ENCODE data around the gene ONECUT1. TPM values are rescaled to one million over a fixed set of nuclear protein-coding genes. Genes with fewer than 3 reads are reported as not detected.

The ONECUT1 gene
- total and polyA plus RNA-seq, 2 donors (not counting 3 experiments of a cell fraction or from before 2014, with no cell fraction given), result not detected

- H3K27ac ChIP-seq (ENCODE audit: insufficient read depth, low read depth, low read length), result no peak overlapping the region
- no peaks in the 10 kb centered on the region for H3K4me1 ChIP-seq (ENCODE audit: control insufficient read depth, extremely low read depth, insufficient read depth, low read length)
- H3K27me3 ChIP-seq (ENCODE audit: control insufficient read depth in 2 of 2, insufficient read depth in 2 of 2, low read length in 2 of 2), result peaks cover 5 to 8% of the 10 kb centered on the region in 2 experiments
- no peaks in the 10 kb centered on the region for H3K36me3 ChIP-seq (ENCODE audit: control insufficient read depth in 2 of 2, extremely low read depth in 1 of 2, insufficient read depth in 2 of 2, low read length in 2 of 2)
- no peak overlapping the region for H3K9ac ChIP-seq (replicated peaks; ENCODE audit: extremely low read depth, insufficient read depth, low read length)
- intact Hi-C loops (cut with micrococcal nuclease) (no loop called here), dilution Hi-C loops (cut with MboI; ENCODE audit: extremely low pct_ligation_motif_present, low sequenced_read_pairs) (no loop called here)
- no peaks in the 10 kb centered on the region for H3K79me2 ChIP-seq (ENCODE audit: control insufficient read depth, insufficient read depth, low read length)
- no peak overlapping the region for H3K4me2 ChIP-seq (ENCODE audit: insufficient read depth, low read length)
- FAIRE-seq (no peak), DNase-seq (ENCODE audit: low read depth, low spot score) (no peak)
- TF ChIP-seq FOS (IDR thresholded peaks at IDR 0.05; ENCODE audit: borderline replicate concordance, insufficient read depth, low read length) (no peak), EZH2 (IDR thresholded peaks at IDR 0.05; ENCODE audit: borderline replicate concordance, low read depth, low read length, severe bottlenecking) (no peak), MYC (IDR thresholded peaks at IDR 0.05; ENCODE audit: low read depth, low read length) (no peak), GATA2 (IDR thresholded peaks at IDR 0.05; ENCODE audit: insufficient read depth, insufficient read length, low read depth, low read length) (no peak), CTCF (IDR thresholded peaks at IDR 0.05; ENCODE audit: extremely low read depth in 1 of 2, insufficient read depth in 1 of 2, low read depth in 1 of 2, low read length in 2 of 2) (no peak), JUN (IDR thresholded peaks at IDR 0.05; ENCODE audit: borderline replicate concordance, insufficient read depth, insufficient read length, low read depth) (no peak), POLR2A (IDR thresholded peaks at IDR 0.05; ENCODE audit: low read depth, low read length) (no peak), MAX (IDR thresholded peaks at IDR 0.05; ENCODE audit: insufficient read depth, insufficient read length) (no peak), POLR2AphosphoS5 (IDR thresholded peaks at IDR 0.05; ENCODE audit: insufficient read depth, low read depth, low read length) (no peak)
- H3K9me3 ChIP-seq (replicated peaks; ENCODE audit: control insufficient read depth, insufficient read depth, low read length), result no peaks in the 10 kb centered on the region
- ChIA-PET POLR2A (no interaction called here), CTCF (no interaction called here)
- BruUV-seq (replicated peaks), result no TSS peak
- H3K4me3 ChIP-seq (replicated peaks in 1 of 3; ENCODE audit: insufficient read depth in 1 of 3, low read depth in 1 of 3, low read length in 3 of 3), result no peak overlapping the region
- H3K9me1 ChIP-seq (replicated peaks; ENCODE audit: control insufficient read depth, extremely low read depth, insufficient read depth, low read length), result no peaks in the 10 kb centered on the region
- no peak overlapping the region for H2AFZ ChIP-seq (ENCODE audit: low read depth, low read length)
- H4K20me1 ChIP-seq (replicated peaks; ENCODE audit: control insufficient read depth, extremely low read depth, insufficient read depth, low read length), result no peaks in the 10 kb centered on the region
Observed at GRCh38 chr15:52762621-52763020, 27.5 kb downstream of the ONECUT1 start.

All from endothelial cell of umbilical vein (primary cell).